ENCODE measurements around the gene TPRN.
A peak's percentile ranks its signal among the peaks of the same experiment; 100 is the strongest.

DNA sequence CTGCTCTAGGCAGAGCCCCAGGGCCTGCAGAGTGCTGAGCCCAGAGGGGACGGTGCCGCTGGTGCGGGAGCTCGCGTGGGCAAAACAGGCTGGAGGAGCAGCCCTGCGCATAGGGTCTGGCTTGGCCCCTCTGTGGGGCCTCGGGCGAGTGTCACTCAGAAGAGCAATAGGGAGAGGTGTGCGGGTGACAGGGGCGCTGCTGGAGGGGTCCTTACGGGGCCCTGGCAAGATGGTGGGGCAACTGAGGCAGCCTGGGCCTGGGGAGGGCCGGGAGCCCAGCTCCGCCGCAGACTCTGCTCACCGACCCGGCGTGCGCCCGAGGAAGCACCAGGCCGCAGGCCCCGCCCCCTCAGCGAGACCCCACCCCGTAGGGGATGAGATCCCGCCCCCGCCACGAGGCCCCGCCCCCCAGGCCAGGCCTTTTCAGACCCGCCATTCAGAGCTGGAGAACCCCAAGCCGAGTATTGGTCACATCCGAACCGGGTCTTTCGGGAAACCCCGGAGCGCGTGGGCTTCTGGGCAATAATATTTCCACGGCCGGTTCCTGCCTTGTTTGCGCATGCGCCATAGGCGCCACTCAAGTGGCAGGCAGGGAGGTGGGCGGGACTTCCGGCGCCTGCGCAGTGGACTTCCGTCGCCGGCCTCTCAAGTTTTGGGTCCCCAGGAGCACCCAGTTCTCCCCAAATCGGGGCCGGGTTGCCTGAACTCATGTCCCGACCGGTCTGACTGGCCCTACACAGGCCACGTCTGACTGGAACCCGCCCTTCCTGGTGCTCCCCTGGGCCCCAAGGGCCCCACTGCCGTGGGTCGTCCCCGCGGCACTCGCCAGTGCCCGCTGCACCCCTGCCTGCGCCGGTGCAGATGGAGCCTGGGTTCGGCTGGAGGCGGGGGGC lies 22.8 kb upstream of the TPRN start:
- TF ChIP-seq POLR2A (IDR thresholded peaks at IDR 0.05) = peak in 2 of 3 donors; percentile 39 to 44
- TF ChIP-seq CTCF (IDR thresholded peaks at IDR 0.05 in 8 of 11, conservative IDR thresholded peaks at IDR 0.05 in 3 of 11) = peak in 1 of 11 experiments; percentile 22
